HG03159 (cell line): ENCODE results near the gene SUPT6H.
A peak's percentile ranks its signal among the peaks of the same experiment; 100 is the strongest.

Experiments used
- ATAC-seq: cut with Tn5 transposase; IDR thresholded peaks from one replicate; pipeline ENCODE4 v1.9.1; 2021; ENCODE audit warnings: mild to moderate bottlenecking, moderate library complexity; ENCODE audit not compliant: unreplicated experiment

Gene SUPT6H

DNA sequence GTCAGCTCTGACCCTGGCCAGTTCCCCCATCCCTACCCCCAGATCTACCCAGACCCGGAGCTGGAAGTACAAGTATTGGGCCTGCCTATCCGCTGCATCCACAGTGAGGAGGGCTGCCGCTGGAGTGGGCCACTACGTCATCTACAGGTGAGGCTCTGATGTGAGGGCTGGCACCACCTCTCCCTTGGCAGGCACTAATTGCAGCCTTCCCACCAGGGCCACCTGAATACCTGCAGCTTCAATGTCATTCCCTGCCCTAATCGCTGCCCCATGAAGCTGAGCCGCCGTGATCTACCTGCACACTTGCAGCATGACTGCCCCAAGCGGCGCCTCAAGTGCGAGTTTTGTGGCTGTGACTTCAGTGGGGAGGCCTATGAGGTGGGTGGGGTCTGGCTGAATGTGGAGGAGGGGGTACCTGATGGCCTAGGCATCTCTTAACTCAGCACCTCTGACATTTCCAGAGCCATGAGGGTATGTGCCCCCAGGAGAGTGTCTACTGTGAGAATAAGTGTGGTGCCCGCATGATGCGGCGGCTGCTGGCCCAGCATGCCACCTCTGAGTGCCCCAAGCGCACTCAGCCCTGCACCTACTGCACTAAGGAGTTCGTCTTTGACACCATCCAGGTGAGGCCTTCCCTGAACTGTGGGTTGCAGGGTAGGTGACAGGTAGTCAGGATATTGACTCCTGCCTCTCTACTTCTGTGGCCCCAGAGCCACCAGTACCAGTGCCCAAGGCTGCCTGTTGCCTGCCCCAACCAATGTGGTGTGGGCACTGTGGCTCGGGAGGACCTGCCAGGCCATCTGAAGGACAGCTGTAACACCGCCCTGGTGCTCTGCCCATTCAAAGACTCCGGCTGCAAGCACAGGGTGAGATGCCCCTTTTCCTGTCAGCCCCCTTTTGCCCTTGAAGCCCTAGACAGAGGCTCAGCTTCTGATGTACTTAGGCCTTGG, 86.1 kb downstream of the SUPT6H start:
- ATAC-seq, result no peak

DNA sequence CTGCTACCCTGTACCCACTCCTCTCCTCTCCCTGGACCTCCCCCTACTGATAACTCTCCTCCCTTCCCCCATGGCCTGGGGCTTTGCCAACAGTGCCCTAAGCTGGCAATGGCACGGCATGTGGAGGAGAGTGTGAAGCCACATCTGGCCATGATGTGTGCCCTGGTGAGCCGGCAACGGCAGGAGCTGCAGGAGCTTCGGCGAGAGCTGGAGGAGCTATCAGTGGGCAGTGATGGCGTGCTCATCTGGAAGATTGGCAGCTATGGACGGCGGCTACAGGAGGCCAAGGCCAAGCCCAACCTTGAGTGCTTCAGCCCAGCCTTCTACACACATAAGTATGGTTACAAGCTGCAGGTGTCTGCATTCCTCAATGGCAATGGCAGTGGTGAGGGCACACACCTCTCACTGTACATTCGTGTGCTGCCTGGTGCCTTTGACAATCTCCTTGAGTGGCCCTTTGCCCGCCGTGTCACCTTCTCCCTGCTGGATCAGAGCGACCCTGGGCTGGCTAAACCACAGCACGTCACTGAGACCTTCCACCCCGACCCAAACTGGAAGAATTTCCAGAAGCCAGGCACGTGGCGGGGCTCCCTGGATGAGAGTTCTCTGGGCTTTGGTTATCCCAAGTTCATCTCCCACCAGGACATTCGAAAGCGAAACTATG, 87.0 kb downstream of the SUPT6H start:
- no peak for ATAC-seq

DNA sequence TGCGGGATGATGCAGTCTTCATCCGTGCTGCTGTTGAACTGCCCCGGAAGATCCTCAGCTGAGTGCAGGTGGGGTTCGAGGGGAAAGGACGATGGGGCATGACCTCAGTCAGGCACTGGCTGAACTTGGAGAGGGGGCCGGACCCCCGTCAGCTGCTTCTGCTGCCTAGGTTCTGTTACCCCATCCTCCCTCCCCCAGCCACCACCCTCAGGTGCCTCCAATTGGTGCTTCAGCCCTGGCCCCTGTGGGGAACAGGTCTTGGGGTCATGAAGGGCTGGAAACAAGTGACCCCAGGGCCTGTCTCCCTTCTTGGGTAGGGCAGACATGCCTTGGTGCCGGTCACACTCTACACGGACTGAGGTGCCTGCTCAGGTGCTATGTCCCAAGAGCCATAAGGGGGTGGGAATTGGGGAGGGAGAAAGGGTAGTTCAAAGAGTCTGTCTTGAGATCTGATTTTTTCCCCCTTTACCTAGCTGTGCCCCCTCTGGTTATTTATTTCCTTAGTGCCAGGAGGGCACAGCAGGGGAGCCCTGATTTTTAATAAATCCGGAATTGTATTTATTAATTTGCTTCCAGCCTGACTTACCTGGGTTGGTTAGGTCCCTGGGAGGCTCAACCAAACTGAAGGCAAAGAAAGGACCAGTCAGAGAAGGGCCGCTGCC, 87.6 kb downstream of the SUPT6H start:
- no peak for ATAC-seq

DNA sequence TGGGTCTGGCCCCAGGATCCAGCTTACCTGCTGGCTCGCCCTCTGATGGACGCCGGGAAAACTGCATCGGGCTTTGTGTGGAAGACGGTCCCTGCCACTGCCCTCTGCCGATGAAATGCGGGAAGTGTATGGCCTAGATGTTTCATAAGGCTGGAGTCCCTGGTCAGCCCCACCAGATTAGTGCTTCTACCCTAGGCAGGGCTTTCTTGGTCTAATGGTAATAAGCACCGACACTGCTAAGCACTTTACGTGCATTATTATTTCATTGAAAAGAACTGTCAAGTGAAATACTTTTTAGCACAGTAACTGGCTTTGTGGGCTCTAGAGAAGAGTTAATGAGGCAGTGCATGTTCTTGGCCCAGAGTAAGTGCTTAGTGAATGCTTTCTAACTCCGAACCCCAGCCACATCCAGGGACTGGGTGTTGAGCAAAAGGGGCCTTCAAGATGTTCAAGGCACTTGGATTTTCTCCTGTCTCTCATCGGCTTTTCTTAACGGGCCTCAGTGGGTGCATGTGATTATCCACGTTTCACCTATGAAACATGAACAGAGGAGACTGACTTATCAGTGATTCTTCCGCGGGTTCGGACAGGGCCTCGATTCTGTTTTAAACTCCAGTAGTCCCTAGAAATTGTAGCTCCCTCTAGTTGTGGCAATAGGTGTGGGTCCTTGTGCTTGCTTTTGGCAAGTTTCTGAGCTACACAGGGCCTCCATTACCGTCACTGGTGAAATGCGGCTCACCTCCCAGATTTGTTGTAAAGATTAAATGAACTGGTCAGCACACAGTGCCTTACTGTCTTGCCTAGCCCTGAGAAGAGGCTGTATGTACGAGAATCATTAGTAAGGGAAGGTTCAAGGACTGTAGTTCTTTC, 88.4 kb downstream of the SUPT6H start:
- ATAC-seq, result peak; percentile 58

DNA sequence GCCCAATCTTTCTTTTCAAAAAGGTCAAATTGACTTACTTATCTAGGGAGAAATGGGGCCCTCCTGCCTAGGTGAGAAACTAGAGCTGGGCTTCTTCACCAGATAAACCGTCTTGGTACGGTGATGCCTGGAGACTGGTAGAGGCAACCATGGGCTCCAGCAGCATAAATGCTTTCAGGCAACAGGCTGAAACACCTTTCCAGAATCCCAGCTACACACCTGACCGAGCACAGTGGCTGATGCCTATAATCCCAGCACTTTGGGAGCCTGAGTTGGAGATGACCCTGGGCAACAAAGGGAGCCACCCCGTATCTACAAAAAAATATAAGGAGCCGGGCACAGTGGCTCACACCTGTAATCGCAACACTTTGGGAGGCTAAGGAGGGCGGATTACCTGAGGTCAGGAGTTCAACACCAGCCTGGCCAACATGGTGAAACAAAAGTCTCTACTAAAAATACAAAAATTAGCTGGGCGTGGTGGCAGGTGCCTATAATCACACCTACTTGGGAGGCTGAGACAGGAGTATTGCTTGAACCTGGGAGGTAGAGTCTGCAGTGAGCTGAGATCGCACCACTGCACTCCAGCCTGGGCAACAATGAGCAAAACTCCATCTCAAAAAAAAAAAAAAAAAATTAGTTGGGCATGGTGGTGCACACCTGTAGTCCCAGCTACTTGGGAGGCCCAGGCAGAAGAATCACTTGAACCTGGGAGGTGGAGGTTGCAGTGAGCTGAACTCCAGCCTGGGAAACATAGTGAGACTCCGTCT, 89.8 kb downstream of the SUPT6H start:
- no peak for ATAC-seq
